Retina (tissue), 1 donor: ENCODE results near the gene UROS.

Experiments
- DNase-seq: peaks from one replicate; pipeline ENCODE4 v3.0.0-alpha.2; 2016

Gene UROS

DNA sequence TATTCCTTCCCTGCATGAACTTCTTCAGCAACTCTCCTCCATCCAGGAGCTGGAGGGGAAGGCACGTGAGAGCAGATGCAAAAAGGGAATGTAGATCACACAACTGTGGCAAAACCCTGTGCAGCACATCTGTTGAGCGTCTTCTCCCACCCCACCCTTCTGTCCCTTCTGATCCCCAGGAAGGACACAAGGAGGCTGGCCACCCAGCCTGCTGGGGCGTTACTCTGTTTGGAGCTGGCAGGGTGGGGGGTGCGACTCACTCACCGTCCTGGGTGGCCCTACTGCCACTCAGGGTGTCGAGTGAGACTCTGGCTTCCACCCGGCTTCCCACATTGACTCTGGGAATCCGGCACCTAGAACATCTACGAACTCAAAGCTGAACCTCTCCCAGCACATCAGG is 37.3 kb downstream of the UROS start:
- DNase-seq: no peak

DNA sequence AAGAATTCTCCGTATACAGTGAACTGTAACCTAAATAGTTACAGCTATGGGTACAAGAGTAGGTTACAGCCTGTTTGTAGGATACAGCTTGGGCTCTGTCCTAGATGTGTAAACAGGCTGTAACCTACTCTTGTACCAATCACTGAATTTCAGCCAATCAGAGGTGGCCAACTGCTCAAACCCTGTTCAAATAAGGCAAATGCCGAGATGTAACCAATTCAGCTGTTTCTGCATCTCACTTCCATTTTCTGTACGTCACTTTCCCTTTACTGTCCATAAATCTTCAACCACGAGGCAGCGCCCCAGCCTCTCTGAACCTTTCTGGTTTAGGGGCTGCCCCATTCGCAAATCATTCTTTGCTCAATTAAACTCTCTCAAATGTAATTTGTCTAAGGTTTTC is 39.1 kb downstream of the UROS start:
- no peak for DNase-seq

DNA sequence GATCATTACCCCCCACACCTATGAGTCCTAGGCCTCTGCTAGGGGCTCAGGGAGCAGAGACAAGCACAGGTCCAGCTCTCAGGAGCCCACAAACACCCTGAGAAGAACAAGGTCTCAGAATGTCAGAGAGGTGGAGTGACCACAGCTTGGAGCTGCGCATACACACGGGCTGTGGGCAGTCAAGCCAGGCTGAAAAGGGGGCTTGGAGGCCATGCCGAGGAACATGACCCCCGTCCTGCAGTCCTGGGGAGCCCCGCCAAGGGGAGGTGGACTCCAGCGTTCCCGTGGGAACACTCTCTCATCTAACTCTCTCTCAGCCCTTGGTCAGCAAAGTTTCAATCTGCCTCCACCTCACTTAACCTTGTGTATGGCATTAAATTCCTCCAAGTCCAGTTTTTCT is 39.6 kb downstream of the UROS start:
- DNase-seq: no peak

DNA sequence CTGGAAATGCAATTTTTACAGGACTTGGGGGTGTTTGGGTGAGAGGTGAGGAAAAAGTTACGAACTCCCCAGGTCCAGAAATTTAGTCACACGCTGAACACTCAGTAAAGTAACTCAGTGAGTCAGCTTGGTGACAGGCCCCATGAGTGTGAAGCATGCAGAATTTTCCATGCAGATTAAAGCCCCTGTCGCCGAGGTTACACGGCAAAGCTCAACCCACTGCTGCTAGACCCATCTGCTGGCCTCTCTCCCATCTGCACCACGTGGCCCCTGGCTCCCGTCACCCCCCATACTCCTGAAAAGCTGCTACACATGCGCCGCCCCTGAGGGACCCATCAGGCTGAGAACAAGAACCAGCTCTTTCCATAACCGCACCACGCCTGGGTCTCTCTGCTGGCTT is 40.4 kb downstream of the UROS start:
- DNase-seq: peak; percentile 7

DNA sequence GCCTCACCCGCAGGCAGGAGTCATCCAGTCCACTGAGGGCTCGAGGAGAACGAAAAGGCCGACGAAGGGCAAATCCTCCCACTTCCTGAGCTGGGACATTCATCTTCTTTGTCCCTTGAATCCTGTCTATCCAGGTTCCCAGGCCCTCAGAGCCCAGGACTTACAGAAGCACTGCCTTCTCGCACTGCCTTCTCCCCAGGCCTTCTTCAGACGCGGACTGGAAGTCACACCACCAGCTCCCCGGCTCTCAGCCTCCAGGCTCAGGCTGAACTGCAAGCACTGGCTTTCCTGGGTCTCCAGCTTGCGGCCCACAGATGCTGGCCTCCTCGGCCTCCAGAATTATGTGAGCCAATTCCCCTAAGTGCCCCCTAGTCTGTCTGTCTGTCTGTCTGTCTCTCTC is 41.0 kb downstream of the UROS start:
- DNase-seq: no peak

DNA sequence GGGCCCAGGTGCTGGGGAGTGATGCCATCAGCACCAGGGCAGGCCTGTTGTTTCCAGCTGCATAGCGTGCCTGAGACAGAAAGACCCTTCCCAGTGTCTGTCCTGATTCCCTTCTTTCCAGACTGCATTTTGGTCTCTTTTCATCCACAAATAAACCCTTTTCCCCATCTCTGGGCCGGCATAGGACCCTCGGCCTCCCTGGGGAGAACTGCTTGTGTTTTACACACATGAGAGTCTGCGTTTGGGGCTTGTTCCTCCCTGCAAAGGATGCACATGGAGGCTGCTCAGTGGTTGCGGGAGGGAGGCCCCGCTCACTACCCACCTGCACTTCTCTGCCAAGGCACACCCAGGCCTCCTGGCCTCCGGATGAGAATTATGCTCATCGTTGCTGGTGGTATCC is 41.7 kb downstream of the UROS start:
- DNase-seq: no peak

DNA sequence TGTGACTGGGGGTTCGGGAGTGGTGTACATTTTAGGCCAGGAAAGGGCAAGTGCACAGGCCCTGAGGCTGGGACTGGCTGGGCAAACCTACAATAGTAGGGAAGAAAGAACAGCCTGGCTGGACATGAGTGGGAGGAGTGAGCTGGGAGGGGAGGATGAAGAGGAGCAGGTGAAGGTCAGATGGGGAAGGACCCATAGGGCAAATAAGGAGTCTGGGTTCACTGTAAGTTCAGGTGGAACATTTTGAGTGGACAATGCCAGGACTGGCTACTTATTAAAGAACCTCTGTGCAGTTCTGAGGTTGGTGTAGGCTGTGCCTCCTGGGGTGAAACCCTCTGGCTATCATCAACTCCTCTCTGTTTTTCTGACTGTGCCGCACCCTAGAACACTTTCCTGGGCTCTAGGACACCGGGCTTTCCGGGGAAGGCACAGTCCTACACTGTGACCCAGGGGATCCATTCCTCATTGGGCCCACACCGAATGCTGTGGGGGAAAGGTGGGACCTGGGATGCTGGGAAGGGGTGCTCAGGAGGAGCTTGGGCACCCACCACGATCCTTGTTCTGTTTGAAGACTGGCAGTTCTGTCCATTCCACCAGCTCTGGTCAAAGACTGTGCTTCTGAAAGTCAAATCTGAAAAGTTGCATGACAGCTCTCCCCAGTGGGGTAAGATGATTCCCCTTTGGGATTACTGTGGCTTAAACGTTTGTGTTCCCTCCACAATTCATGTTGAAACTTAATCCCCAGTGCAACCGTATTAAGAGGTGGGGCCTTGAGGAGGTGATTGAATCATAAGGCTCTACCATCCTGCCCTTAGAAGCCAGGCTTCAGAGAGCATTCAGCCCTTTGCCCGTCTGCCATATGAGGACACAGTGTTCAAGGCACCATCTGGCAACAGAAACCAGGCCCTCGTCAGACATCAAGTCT is 43.4 kb downstream of the UROS start:
- no peak for DNase-seq

DNA sequence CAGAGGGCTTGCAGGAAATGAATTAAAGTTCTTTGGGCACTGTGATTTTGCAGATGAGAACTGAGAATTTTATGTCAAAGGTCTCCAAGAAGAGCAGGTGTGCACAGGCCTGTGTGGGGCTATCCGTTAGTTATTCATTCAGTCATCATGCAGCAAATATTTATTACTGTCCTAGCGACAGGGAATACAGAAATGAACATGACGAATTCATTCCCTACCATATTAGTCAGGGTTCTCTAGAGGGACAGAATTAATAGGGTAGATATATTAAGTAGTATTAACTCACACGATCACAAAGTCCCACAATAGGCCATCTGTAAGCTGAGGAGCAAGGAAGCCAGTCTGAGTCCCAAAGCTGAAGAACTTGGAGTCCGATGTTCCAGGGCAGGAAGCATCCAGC is 44.5 kb downstream of the UROS start:
- no peak for DNase-seq

DNA sequence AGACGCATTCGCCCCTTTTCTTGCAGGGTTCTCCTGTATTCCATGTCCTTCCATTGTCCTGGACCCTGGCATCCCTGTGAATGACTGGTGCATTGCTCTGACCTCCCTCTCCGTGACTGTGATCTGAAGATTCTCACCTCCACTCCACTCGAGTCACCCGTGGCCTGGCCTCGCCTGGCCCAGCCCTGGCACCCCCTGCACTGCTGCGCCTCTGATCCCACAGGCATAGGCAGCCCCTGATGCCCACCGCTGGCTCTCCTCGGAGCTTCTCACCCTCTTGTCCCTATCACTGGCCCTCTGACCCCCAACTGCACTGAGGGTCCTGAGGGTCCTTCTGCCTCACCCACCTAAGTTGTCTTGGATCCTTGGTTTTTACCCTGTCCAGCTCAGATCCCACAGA is 45.3 kb downstream of the UROS start:
- no peak for DNase-seq

DNA sequence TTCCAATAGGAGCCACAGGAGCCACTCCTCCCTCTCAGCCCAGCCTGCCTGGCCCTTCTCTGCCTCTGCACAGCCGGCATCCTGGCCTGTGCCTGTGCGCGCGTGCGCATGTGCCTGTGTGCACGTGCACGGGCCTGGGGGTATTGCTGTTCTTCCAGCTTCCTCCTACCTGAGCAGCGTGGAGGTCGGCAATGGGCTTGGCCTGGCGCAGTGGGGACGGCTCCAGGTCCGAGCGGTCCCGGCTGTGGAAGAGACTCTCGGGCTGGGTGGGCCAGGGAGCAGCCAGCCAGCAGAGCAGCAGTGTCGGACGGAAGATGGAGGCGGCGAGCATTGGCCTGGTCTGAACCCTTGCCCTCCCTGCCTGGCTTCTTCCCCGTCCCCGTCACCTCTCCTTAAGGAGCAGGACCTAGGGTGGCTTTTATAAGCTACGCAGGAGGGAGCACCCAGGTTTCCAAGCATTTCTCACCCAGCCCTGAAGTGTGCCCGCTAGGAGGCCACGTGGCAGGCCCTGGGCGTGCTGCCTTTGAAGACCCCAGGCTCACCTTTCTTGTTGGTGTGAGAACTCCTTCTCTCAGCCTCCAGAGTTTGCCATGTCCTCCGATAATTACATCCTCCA is 47.5 kb downstream of the UROS start, which contains the start of gene MMP21:
Gene MMP21, minus strand, starts transcription at position 331 of the 616 bp plus-strand sequence. Its CDS starts 0 bp downstream, at position 331.
- DNase-seq: no peak

DNA sequence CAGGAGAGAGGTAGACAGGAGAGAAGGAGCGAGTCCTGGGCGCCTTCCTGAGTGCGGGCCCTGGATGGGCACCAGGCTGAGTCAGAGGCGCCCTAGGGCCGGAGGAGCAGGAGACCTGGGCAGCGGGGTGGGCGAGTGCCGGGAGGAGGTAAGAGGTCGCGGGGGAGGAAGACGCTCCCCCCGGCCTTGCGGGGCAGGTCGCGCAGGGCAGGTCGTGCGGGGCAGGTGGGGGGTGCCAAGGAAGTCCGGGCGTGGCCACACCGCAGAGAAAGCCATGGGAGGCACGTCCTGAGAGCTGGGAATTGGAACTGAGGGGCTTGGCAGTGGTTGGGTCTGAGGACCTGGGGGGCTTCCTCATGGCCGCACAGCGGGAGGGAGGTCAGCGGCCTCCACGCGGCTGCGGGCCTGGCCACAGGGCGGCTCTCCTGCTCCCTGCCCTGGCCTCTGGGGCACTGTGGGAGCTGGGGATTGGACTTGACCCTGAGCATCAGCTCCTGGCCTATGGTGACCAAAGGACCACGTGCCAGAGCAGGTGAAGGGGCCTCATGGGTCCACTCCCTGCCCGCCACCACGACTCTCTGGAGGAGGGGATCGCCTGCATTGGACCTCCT is 48.4 kb downstream of the UROS start:
- no peak for DNase-seq

DNA sequence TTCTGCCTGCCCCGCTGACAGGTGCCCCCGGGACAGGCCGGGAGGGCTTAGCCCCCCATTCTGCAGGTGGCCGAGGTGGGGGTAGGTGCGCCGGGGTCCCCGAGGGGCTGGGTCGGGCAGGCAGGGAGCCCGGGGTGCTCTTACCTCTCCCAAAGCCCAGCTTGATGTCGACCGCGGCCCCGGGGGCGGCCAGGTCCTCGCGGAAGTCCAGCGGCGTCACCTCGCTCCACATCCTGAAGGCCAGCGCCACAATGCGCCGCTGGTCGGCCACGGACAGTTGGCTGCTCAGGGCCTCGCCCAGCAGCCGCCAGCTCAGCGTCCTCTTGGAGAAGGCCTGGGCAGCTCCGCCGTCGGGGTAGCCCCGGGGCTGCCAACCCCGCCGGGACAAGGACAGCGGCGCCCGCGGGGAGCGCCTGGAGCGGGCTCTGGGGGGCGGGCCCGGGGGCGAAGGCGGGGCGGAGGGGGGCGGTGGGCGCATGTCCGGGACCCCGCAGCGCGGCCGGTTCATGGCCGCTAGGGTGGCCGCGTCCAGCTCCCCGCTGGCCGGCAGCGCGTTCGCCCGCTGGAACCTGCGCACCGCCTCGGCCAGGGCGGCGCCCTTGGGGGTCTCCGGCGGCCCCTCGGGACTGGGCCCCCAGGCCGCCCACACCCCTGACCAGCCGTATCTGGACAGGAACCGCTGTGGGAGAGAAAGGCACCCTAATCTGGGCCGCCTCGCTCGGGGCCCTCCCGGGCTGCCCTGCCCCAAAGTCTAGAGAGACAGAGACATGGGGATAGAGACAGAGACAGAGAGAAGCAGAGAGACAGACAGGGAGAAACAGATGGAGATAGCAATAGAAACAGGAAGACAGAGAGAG is 49.1 kb downstream of the UROS start:
- DNase-seq: peak; percentile 14

DNA sequence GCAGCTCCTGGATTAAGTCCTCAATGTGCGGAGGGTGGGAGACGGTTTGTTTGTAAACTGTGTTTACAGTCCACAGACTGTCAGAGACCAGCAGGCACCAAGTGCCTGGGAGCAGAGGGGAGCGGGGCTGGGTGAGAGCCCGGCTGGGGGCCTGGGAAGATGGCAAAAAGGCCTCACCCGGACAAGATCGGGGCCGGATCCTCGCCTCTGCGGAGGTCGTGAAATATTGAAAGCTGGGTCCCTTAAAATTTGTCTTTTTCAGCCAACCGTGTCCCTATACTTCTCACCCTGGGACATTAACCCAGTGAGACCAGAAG is 50.2 kb downstream of the UROS start:
- no peak for DNase-seq

DNA sequence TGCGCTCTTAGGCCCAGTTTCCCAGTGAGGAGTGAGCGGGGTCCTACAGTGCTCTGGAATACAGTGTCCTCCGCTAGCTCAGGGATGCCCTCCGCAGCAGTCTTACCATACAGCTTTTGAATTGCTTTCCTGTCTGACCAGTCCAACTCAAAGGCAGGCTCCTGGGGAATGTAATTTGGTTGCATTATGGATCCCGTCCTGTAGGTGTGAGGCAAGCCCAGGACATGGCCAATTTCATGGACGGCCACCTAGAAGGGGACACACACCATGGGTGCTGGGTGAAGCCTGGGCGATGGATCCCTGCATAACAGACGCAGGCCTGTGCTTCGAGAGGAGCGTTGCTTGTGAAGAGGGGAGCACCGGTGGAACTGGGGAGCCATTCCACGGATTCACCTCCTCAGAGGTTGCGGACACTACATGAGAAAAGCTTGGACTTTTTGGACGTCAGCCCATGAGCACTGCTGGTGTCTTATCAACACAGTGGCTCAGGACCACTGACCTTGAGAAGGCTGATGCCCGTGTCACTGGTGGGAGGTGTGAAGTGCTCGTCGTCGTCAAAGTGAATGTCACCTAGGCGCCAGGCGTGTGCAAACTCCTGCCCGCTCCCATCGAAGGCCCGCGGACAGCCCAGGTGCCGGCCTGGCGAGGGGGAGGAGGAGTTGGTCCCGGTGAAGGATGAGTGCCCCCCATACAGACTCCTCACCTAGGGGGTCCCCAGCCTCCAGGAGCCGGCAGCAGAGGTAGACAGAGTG is 50.8 kb downstream of the UROS start:
- DNase-seq: no peak

DNA sequence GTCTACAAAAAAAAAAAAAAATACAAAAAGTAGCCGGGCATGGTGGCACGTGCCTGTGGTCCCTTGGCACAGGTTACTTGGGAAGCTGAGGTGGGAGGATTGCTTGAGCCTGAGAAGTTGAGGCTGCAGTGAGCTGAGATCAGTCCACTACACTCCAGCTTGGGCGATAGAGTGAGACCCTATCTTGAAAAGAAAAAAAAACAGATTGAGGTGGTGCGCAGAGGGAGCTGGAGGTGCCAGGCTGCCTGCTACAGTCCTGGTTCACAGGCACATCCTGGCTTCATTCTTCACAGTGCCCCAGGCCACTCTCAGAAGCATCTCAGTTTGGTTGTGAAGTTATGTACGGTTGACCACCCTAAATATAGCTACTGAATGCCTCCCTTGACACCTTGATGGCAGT is 52.2 kb downstream of the UROS start:
- DNase-seq: no peak

DNA sequence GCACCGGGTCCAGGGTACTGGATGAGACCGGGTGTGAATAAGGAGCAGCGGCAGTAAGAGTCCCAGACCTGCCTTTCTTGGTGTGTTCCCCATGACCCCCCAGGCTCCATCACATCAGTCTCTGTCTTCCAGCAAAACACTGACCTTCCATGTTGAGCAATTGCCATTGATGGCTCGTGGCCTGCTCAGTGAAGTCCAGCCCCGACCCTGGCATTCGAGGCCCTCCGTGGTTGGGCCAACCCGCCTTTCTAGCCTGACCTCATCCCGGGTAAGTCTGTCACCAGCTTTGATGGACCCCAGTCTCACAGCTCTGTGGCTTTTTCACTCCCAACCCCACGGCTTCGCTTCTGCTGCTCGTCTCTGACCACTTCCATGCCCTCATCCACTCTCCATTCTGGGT is 53.9 kb downstream of the UROS start:
- DNase-seq: no peak

DNA sequence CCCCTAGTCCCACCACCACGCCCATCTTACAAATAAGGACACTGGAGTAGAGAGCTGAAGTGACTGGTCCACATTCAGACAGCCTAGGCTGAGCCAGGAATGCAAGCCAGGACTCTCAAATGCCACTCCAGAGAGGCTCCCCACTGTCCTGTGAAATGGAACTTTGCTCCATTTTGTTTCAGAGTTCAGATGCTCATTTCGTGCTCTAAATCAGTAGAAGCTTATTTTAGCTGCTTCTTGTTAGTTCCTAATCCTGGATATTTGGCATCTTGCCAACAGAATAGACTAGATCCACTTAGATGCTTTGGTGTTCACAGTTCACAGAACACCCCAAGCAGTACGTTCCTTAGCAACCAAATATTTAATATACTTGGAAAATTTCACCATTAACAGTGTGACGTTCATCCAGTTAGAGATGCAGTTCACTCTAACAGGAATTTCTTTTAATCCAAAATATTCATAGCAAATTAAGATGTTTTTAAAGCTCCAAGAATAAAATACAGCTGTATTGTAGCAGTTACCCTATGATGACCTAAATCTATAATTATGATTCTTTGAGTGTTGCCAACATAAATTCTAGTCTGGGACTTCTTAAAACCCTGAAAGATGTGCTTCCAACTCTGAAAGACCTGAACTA is 54.7 kb downstream of the UROS start:
- DNase-seq: peak; percentile 7

DNA sequence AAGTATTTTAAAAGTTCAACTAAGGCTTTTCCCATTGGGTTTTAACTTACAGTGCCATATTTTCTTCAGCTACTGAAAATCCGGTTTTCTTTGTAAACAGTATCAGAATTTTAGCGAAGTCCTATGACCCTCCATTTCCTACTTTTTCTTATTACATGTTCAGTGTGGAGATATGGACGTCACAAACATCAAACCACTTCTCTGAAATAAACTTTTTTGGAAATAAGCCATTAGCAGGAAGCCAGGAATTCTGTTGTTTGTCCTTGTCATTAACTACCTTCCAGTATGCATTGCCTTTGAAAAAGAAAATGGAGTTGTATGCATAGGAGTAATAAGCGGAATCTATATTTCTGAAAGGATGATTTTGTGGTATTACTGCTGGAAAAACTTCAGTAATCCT is 56.5 kb downstream of the UROS start:
- no peak for DNase-seq

DNA sequence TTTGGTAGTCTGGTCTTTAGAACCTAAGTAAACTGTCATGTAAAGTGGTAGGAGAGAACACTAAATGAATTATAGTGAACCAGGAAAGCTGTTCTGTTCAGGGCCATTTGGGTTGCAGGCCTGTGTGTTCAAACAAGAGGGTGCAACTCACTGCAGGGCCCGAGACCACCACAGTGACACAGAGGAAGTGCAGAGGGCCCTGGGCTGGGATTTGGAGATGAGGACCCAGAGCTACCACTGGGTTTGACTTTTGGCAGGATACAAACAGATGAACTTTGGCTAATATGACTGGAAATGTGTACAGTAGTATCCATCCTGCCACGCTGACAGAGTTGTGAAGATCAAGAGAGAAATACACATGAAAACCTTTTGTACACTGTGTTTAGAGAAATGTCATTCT is 57.2 kb downstream of the UROS start:
- DNase-seq: no peak

DNA sequence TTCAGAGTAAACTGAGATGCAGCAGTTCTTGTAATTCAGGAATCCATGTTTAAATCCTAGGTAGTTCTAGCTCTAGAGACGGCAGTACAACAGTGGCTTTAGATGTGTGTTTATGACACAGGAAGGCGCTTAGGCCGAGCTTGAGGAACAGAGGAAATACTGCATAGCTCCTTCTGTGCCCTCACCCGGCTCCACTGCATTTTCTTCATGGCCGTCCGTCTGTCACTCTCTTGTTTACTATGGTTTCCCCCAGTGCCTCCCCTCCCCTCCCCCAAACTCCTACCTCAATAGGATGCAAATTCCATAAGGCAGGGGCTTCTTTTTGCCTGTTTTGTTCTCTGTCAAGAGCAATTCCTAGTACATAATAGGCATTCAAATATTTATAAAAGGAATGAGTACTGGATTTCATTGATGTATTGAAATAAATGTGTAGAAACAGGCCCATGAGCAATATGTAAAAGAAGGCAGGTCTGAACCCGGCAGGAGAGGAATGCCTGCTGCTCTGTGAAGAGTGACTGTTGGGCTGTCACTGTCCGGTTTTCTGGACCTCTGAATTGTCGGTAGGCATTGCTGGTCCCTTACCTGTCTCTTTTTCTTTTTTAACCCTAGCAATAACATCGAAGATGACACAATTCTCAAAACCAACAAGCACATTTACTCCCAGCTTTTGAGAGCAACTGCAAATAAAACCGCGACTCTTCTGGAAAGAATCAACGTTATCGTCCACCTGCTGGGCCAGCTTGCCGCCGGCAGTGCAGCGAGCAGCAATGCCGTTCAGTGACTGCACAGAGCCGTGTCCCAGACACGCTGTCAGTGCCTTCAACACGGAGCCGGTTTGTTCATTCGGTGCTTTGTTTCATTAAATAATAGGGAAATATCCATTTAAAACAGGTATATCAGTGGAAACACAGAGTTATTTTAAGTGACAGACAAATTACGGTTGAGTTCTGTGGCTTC is 60.1 kb downstream of the UROS start:
- DNase-seq: no peak

DNA sequence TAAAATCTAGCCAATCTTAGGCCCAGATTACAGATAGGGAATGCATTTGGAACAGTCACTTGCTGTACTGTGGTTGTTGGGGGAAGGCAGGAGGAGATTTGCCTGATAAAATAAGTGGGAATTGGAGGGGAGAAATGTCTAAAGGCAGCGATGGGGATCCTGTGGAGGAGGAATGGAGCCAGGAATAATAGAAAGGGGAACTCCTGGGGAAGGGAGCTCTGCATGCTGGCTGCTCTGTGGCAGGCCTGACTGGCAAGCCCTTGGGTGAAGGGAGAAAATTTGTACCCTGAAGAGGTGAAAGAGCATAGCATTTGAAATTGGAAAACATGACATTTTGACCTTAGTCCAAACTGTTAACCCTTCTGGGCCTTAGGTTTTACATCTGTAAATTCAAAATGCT is 61.1 kb downstream of the UROS start:
- DNase-seq: no peak
